BJ (cell line): ENCODE data around the gene APBA2. TPM values are rescaled to one million over a fixed set of nuclear protein-coding genes. Genes with fewer than 3 reads are reported as not detected.
"Not testable (repeated sequence)": the region's sequence is repeated elsewhere in the genome, so short reads cannot be mapped to it uniquely, and the experiment has no call there.

Experiments
- CTCF ChIA-PET: fragments of 350-600 bp; formaldehyde crosslinking; extraction: SDS; loops from one replicate; lab custom pipeline; 2021; ENCODE audit warnings: antibody characterized with exemption, inconsistent platforms; lab: Yijun Ruan, JAX
- POLR2A ChIA-PET: fragments of 300-600 bp; sonication (Branson Sonifier 250); formaldehyde crosslinking; extraction: SDS; loops from one replicate; lab custom pipeline; 2021; ENCODE audit warnings: antibody characterized with exemption; lab: Charles Lee
- DNase-seq: peaks from one replicate; pipeline ENCODE4 v3.0.0-alpha.2; 2011; ENCODE audit warnings: low read depth
- H3K27me3 ChIP-seq: 2 replicates; pipeline ENCODE4 v1.6.0; 2011; ENCODE audit warnings: low read length; ENCODE audit not compliant: control insufficient read depth, insufficient read depth
- H3K36me3 ChIP-seq: 2 replicates; pipeline ENCODE4 v1.5.1; 2011; ENCODE audit warnings: low read length; ENCODE audit not compliant: control insufficient read depth, insufficient read depth
- H3K4me3 ChIP-seq: 2 replicates; pipeline ENCODE4 v1.5.1; 2011; ENCODE audit warnings: low read depth, mild to moderate bottlenecking, control low read depth, low read length
- CTCF ChIP-seq: IDR thresholded peaks from 2 replicates; pipeline ENCODE4 v1.5.1; 2011; ENCODE audit warnings: low read depth, mild to moderate bottlenecking, control low read depth, inconsistent platforms, low read length, moderate library complexity; ENCODE audit not compliant: insufficient read depth
- polyA plus RNA-seq: library from polyadenylated mRNA; depleted of rRNA; stranded (reverse); fragments of >200 nt; gene quantifications from 2 replicates; pipeline ENCODE4 v1.2.3, GENCODE V29; 2011

The APBA2 gene
- polyA plus RNA-seq, 1 experiment, result 15.1 TPM

DNA sequence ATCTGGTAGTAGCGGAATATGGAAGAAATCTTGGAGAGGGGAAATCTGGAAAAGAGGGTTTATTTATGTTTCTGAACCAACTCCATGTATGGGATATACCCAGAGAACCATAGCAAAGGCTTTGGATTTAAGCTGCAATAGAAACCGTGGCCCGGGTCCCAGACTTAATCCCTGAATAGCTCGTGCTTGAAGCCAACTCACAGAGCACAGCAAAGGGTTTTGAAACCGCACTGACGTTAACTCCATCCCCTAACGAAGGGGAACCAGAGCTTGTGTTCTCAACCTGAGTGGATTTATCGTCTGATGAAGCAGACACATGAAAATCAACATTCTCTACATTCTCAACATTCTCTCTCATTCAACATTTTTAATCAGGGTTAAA, 154.6 kb downstream of the APBA2 start:
- no peaks in the 10 kb centered on the region; the same call in 1 of the 2 replicates for H3K27me3 ChIP-seq
- DNase-seq, result no peak
- H3K4me3 ChIP-seq, result no peak overlapping the region
- H3K36me3 ChIP-seq, result no peaks in the 10 kb centered on the region
- CTCF ChIA-PET, result no interaction called here
- POLR2A ChIA-PET, result no interaction called here
- no peak for TF ChIP-seq CTCF

- no peaks in the 10 kb centered on the region; the same call in 1 of the 2 replicates for H3K27me3 ChIP-seq
- H3K4me3 ChIP-seq, result no peak overlapping the region
- CTCF ChIA-PET, result no interaction called here
- peak; percentile 19 for DNase-seq
- no peaks in the 10 kb centered on the region for H3K36me3 ChIP-seq
- POLR2A ChIA-PET, result no interaction called here
- no peak for TF ChIP-seq CTCF
These were observed 158.1 kb downstream of the APBA2 start for GRCh38 chr15:29043736-29044502.

DNA sequence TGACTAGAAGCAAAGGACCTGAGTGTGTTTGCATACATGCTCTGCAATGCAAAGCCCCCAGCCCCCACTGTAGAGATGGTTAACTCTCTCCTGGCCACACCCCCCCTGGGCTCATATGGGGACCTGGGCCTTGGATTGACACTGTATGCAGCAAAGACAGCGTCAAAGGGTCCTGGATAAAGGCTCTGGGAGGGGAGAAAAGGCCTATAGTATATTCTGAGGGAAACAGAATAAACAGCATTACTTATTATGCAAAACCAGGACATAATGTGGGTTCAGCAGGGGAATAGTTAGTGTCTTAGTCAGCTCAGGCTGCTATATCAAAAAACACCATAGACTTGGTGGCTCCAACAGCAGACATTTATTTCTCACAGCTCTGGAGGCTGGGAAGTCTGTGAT, 158.7 kb downstream of the APBA2 start:
- CTCF ChIA-PET, result interaction anchor here (0.6 to 1.0 kb wide), 2 partner anchors 17 to 46 kb away, joined by 3 read pairs; no protein-coding TSS in a partner anchor
- DNase-seq, result no peak
- TF ChIP-seq CTCF, result no peak
- Histone ChIP-seq H3K36me3 (no peaks in the 10 kb centered on the region), H3K27me3 (no peaks in the 10 kb centered on the region; the same call in 1 of the 2 replicates), H3K4me3 (no peak overlapping the region)
- POLR2A ChIA-PET, result no interaction called here

DNA sequence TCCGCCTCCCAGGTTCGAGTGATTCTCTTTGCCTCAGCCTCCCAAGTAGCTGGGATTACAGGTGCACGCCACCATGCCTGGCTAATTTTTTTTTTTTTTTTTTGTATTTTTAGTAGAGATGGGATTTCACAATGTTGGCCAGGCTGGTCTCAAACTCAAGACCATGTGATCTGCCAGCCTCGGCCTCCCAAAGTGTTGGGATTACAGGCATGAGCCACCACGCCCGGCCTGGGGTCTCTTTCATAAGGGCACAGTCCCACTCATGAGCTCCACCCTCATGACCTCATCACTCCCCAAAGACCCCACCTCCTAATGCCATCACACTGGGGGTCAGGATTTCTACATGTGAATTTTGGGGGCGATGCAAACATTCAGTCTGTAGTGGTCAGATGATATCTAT, 159.4 kb downstream of the APBA2 start:
- POLR2A ChIA-PET, DNase-seq, H3K27me3 ChIP-seq, H3K4me3 ChIP-seq, H3K36me3 ChIP-seq: not testable (repeated sequence)
- CTCF ChIA-PET, result interaction anchor here (1.0 to 1.1 kb wide), 3 partner anchors 45 to 59 kb away, joined by 3 to 4 read pairs (median 3); no protein-coding TSS in a partner anchor

GRCh38 chr15:29045717-29046116, 159.9 kb downstream of the APBA2 start:
- no peak for DNase-seq
- Histone ChIP-seq H3K36me3 (no peaks in the 10 kb centered on the region), H3K4me3 (no peak overlapping the region), H3K27me3 (no peaks in the 10 kb centered on the region)
- CTCF ChIA-PET, result interaction anchor here (1.1 kb wide), 2 partner anchors 57 to 58 kb away, joined by 3 to 4 read pairs; no protein-coding TSS in a partner anchor
- POLR2A ChIA-PET, result no interaction called here
- no peak for TF ChIP-seq CTCF
